ENCODE data around the gene OR52W1.

OR52W1 gene

GRCh38 chr11:6199174-6199810 lies at the start of gene OR52W1:
Gene OR52W1, plus strand, starts transcription at chr11:6199224. Its CDS starts 0 bp downstream, at chr11:6199224.
- no peak for DNase-seq

- DNase-seq: no peak
Observed at GRCh38 chr11:6151117-6151516, 47.9 kb upstream of the OR52W1 start.

GRCh38 chr11:6152126-6152525 lies 46.9 kb upstream of the OR52W1 start:
- DNase-seq: no peak

GRCh38 chr11:6156628-6157359 lies 42.2 kb upstream of the OR52W1 start:
- no peak for DNase-seq

GRCh38 chr11:6170226-6170625 lies 28.8 kb upstream of the OR52W1 start, which contains the start of gene OR52B2:
Gene OR52B2, minus strand, starts transcription at chr11:6170326. Its CDS starts 0 bp downstream, at chr11:6170326.
- no peak for DNase-seq

- DNase-seq: no peak
Observed at GRCh38 chr11:6175440-6175839, 23.6 kb upstream of the OR52W1 start.

GRCh38 chr11:6191742-6192141 lies 7.3 kb upstream of the OR52W1 start:
- no peak for DNase-seq

- DNase-seq: no peak
Observed at GRCh38 chr11:6194065-6194581, 4.9 kb upstream of the OR52W1 start.

GRCh38 chr11:6196396-6196795 lies 2.6 kb upstream of the OR52W1 start:
- DNase-seq: no peak

GRCh38 chr11:6197466-6198200 lies 1.4 kb upstream of the OR52W1 start:
- DNase-seq: no peak

GRCh38 chr11:6200975-6201374 lies 2.0 kb downstream of the OR52W1 start:
- DNase-seq: no peak

- no peak for DNase-seq
Observed at GRCh38 chr11:6201481-6201880, 2.5 kb downstream of the OR52W1 start.

GRCh38 chr11:6202041-6202440 lies 3.0 kb downstream of the OR52W1 start:
- no peak for DNase-seq

GRCh38 chr11:6203327-6203726 lies 4.3 kb downstream of the OR52W1 start:
- no peak for DNase-seq

- no peak for DNase-seq
Observed at GRCh38 chr11:6204706-6205105, 5.7 kb downstream of the OR52W1 start.

GRCh38 chr11:6205366-6205765 lies 6.3 kb downstream of the OR52W1 start, which contains the start of gene C11orf42:
Gene C11orf42, plus strand, starts transcription at chr11:6205557. Its CDS starts 59 bp downstream, at chr11:6205616.
- DNase-seq: no peak

GRCh38 chr11:6206456-6207180 lies 7.6 kb downstream of the OR52W1 start:
- no peak for DNase-seq

GRCh38 chr11:6209801-6210200 lies 10.8 kb downstream of the OR52W1 start:
- DNase-seq: no peak

GRCh38 chr11:6210274-6210955 lies 11.4 kb downstream of the OR52W1 start:
- DNase-seq: no peak

- DNase-seq: no peak
Observed at GRCh38 chr11:6214530-6214929, 15.5 kb downstream of the OR52W1 start.

GRCh38 chr11:6216501-6216900 lies 17.5 kb downstream of the OR52W1 start:
- no peak for DNase-seq

GRCh38 chr11:6217722-6218121 lies 18.7 kb downstream of the OR52W1 start:
- no peak for DNase-seq

Measured in NCI-H1092 treated with DMSO at 0.1 percent for 48 hours (cell line).